ENCODE results near the gene TULP3.

Gene TULP3

DNA sequence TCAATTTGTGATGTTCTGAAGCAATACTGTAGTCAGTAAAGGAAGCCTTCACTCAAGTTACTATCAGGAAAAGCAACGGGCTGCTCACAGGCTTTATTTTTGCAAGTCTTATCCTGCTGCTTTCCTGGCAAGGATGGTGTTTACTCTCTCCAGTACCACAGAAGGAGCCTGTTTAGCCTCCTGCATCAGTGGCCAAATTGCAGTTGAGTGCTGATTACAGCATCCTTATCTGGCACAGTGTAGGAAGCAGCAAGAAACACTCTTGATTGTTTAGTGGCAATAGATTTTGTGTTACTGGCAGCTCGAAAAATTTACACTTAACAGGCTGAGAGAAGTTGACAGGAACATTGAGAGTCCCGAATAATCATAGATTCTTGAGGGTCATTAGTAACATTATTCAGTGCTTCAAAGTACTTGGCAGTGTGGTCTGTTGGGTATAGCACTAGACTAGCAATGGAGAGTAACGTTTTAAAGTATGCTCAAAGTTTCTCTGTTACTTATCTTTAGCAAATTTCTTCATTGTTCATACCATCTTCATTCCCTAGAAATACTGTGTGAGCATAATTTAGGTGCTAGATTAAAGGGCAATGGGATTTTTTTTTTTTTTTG, 11.7 kb downstream of the TULP3 start:
- H3K4me3 ChIP-seq (ENCODE audit: low read depth, low read length): no peak overlapping the region
- no peak for TF ChIP-seq CTCF (conservative IDR thresholded peaks at IDR 0.05; ENCODE audit: low read depth, low read length)
- peak; percentile 83 for DNase-seq (ENCODE audit: low read depth)

GRCh38 chr12:2904260-2904659, 13.6 kb downstream of the TULP3 start:
- no peak for TF ChIP-seq CTCF (conservative IDR thresholded peaks at IDR 0.05; ENCODE audit: low read depth, low read length)
- no peak for DNase-seq (ENCODE audit: low read depth)
- no peak overlapping the region for H3K4me3 ChIP-seq (ENCODE audit: low read depth, low read length)

DNA sequence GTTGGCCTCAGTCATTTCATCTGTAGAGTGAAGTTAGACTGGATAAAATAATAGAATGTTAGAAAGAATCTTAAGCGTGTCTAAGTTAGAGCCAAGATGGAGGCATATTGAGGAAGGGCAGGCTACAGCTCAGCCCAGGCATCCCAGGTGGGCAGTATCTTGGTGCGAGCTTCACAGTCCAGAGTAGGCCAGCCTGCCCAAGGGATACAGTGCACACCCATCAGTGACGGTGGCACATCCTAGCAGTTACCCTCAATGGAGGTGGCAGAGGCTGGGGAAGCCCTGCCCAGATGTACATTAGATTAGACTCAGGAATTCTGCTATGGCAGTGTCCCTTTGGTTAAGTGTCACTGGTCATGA, 21.5 kb downstream of the TULP3 start:
- no peak for DNase-seq (ENCODE audit: low read depth)
- no peak for TF ChIP-seq CTCF (conservative IDR thresholded peaks at IDR 0.05; ENCODE audit: low read depth, low read length)
- H3K4me3 ChIP-seq (ENCODE audit: low read depth, low read length): no peak overlapping the region

DNA sequence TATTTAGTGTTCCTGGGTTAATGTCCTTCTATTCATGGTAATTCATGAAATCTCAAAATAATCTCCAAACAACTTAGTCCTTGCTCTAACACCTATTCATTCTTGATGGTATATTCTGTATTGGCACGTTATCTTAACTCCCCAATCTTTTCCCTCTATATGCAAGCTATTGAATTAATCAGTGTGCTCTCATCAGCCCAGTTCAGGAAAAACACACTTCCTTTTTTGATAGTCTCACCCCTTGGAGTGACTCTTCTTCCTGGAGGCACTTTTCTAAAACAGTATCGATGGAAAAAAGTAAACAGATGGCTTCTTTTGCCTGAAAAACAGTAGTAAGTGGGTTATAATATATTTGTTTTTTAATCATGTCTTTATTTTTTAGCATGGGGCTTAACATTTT, 28.6 kb downstream of the TULP3 start:
- no peak for DNase-seq (ENCODE audit: low read depth)
- H3K4me3 ChIP-seq (ENCODE audit: low read depth, low read length): no peak overlapping the region
- no peak for TF ChIP-seq CTCF (conservative IDR thresholded peaks at IDR 0.05; ENCODE audit: low read depth, low read length)

GRCh38 chr12:2922329-2922728, 31.6 kb downstream of the TULP3 start:
- TF ChIP-seq CTCF (conservative IDR thresholded peaks at IDR 0.05; ENCODE audit: low read depth, low read length): no peak
- DNase-seq (ENCODE audit: low read depth): no peak
- H3K4me3 ChIP-seq (ENCODE audit: low read depth, low read length): no peak overlapping the region

DNA sequence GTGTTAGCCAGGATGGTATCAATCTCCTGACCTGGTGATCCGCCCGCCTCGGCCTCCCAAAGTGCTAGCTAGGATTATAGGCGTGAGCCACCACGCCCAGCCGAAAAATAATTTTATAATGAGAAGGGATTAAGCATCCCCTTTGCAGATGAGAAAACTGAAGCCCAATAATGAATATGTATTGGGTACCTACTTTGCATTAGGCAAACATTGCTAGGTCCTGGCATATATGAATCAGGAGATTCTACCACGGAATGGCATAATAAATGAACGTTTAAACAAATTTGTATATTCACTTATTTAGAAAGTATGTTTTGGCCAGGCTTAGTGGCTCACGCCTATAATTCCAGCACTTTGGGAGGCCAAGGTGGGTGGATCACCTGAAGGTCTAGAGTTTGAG, 32.4 kb downstream of the TULP3 start:
- no peak overlapping the region for H3K4me3 ChIP-seq (ENCODE audit: low read depth, low read length)
- DNase-seq (ENCODE audit: low read depth): no peak
- no peak for TF ChIP-seq CTCF (conservative IDR thresholded peaks at IDR 0.05; ENCODE audit: low read depth, low read length)

DNA sequence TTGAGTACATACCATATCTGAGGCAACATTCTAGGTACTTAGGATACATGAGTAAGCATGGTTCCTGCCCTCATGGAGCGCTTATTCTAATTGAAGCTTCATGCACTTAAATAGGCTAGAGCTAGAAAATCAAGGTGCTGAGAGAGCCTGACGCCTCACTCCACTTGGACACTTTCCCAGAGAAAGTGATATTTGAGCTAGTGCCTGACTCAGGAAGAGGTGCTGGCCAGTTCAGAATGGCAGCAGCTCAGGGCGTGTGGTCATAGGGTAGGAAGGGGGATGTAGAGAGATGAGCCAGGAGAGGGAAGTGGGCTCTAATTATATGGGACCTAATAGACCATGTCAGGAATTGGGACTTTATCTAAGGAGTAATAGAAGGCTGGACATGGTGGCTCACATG, 33.3 kb downstream of the TULP3 start:
- no peak overlapping the region for H3K4me3 ChIP-seq (ENCODE audit: low read depth, low read length)
- DNase-seq (ENCODE audit: low read depth): peak; percentile 74
- no peak for TF ChIP-seq CTCF (conservative IDR thresholded peaks at IDR 0.05; ENCODE audit: low read depth, low read length)
